ENCODE data around the gene LETM1. TPM values are rescaled to one million over a fixed set of nuclear protein-coding genes. Genes with fewer than 3 reads are reported as not detected.

Gene LETM1
- total RNA-seq, 4 donors from 2014 or later, result 23.2 to 40.3 (median 33.6) TPM

DNA sequence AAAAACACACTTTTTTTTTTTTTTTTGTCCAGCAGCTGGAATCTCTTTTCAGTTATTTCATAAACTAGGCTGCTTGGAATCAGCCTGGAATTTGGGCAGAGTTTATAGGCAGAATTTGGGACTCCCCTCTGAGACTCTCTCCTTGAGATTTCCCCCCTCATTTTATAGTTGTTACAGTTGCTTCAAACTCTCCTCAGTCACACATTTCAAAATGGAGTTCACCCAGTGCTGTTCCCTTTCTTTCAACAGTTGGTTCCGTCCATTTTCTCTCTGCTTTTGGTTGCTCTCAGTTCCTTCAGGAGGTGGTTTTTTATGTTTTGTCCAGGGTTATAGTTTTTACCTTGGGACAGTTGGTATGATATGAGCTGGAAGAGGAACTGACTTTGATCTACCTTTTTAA, 42.7 kb upstream of the LETM1 start:
- no peak for ATAC-seq
- intact Hi-C loops (cut with DNase I; ENCODE audit: low total_unique reads) (loop anchor here (1.0 to 10.0 kb wide), 3 partner anchors 42 to 152 kb away; partner anchors contain the start of gene LETM1), in situ Hi-C loops (cut with MboI; ENCODE audit: low sequenced_read_pairs in 4 of 4) (loop anchor here in 3 of 4 donors (10.0 to 25.0 kb wide), 2 partner anchors 154 to 161 kb away; no protein-coding TSS in a partner anchor)
- H3K4me1 ChIP-seq, result no peaks in the 10 kb centered on the region
- no peak overlapping the region for H3K27ac ChIP-seq
- TF ChIP-seq, protein P1, sequence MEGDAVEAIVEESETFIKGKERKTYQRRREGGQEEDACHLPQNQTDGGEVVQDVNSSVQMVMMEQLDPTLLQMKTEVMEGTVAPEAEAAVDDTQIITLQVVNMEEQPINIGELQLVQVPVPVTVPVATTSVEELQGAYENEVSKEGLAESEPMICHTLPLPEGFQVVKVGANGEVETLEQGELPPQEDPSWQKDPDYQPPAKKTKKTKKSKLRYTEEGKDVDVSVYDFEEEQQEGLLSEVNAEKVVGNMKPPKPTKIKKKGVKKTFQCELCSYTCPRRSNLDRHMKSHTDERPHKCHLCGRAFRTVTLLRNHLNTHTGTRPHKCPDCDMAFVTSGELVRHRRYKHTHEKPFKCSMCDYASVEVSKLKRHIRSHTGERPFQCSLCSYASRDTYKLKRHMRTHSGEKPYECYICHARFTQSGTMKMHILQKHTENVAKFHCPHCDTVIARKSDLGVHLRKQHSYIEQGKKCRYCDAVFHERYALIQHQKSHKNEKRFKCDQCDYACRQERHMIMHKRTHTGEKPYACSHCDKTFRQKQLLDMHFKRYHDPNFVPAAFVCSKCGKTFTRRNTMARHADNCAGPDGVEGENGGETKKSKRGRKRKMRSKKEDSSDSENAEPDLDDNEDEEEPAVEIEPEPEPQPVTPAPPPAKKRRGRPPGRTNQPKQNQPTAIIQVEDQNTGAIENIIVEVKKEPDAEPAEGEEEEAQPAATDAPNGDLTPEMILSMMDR (IDR thresholded peaks at IDR 0.05 in 4 of 5, conservative IDR thresholded peaks at IDR 0.05 in 1 of 5), result no peak
- no peak for TF ChIP-seq POLR2A (IDR thresholded peaks at IDR 0.05)
- no peaks in the 10 kb centered on the region for H3K9me3 ChIP-seq
- no peaks in the 10 kb centered on the region for H3K27me3 ChIP-seq
- H3K4me3 ChIP-seq, result no peak overlapping the region
- peaks cover 0 to 13% of the 10 kb centered on the region in 2 donors for H3K36me3 ChIP-seq
- no peak for DNase-seq

DNA sequence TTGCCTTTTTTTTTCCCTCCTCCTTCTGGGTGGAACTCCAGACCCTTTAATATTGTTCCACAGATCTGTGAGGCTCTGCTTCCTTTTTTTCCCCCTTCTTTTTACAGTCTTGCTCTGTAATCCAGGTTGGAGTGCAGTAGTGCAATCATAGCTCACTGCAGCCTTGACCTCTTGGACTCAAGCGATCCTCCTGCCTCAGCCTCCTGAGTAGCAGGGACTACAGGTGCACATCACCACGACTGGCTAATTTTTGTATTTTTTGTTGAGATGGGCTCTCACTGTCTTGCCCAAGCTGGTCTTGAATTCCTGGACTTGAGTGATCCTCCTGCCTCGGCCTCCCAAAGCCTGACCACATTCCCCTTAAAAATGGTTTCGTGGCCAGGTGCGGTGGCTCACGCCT, 42.1 kb upstream of the LETM1 start:
- Histone ChIP-seq H3K27ac (no peak overlapping the region), H3K27me3 (no peaks in the 10 kb centered on the region), H3K4me3 (no peak overlapping the region), H3K4me1 (no peaks in the 10 kb centered on the region), H3K9me3 (no peaks in the 10 kb centered on the region), H3K36me3 (peaks cover 0 to 13% of the 10 kb centered on the region in 2 donors)
- in situ Hi-C loops (cut with MboI; ENCODE audit: low sequenced_read_pairs in 4 of 4), result loop anchor here in 3 of 4 donors (10.0 to 25.0 kb wide), 2 partner anchors 153 to 161 kb away; no protein-coding TSS in a partner anchor
- DNase-seq, result no peak
- ATAC-seq, result no peak
- TF ChIP-seq, protein P1 (IDR thresholded peaks at IDR 0.05 in 4 of 5, conservative IDR thresholded peaks at IDR 0.05 in 1 of 5), result no peak
- TF ChIP-seq POLR2A (IDR thresholded peaks at IDR 0.05), result no peak
- intact Hi-C loops (cut with DNase I; ENCODE audit: low total_unique reads), result loop anchor here (2.0 to 10.0 kb wide), 2 partner anchors 41 to 83 kb away; partner anchors contain the start of gene LETM1

DNA sequence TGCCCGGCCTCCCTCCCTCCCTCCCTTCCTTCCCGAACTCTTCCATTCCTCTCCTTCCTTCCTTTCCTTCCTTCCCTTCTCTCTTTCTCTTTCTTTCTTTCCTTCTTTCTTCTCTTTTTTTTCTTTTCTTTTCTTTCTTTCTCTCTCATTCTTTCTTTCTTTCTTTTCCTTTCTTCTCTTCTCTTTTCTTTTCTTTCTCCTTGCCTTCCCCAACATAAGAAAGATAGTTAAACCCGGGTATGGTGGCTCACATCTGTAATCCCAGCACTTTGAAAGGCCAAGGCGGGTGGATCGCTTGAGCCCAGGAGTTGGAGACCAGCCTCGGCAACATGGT, 40.7 kb upstream of the LETM1 start:
- Histone ChIP-seq H3K36me3 (peaks cover 0 to 10% of the 10 kb centered on the region in 2 donors), H3K27me3 (no peaks in the 10 kb centered on the region), H3K4me1 (no peaks in the 10 kb centered on the region), H3K27ac (no peak overlapping the region), H3K9me3 (no peaks in the 10 kb centered on the region), H3K4me3 (no peak overlapping the region)
- in situ Hi-C loops (cut with MboI; ENCODE audit: low sequenced_read_pairs in 4 of 4), result loop anchor here in 3 of 4 donors (10.0 to 25.0 kb wide), 2 partner anchors 152 to 159 kb away; no protein-coding TSS in a partner anchor
- intact Hi-C loops (cut with DNase I; ENCODE audit: low total_unique reads), result loop anchor here (10.0 kb wide), 1 partner anchor 82 kb away; no protein-coding TSS in a partner anchor
- no peak for TF ChIP-seq POLR2A (IDR thresholded peaks at IDR 0.05)
- TF ChIP-seq, protein P1 (IDR thresholded peaks at IDR 0.05 in 4 of 5, conservative IDR thresholded peaks at IDR 0.05 in 1 of 5), result no peak
- DNase-seq (no peak), ATAC-seq (no peak)

DNA sequence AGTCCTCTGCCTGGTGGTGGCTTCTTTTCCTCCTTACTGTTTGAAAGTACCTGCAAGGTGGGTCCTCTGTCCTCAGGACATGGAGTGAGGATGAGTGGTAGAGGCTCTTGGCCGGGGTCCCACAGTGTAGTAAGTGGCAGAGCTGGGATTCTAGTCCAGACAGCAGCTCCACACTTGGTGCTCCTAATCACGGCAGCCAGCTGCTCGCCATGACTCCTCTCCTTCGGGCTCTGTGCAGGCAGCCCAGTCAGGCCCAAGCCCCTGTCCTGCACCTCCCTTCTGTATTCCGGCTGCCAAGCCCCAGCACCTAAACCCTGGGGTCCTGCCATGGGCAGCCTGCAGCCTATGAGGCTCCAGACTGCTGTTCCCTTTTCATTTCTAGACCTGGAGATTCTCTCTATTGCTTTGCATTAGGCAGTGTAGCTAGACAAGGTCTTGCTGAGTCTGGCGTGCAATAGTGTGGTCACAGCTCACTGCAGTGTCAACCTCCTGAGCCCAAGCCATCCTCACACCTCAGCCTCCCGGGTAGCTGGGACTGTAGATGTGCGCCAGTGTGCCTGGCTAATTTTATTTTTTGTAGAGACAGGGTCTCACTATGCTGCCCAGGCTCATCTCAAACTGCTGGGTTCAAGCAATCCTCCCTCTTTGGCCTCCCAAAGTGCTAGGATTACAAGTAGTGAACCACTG, 40.2 kb upstream of the LETM1 start:
- DNase-seq (no peak), ATAC-seq (no peak)
- in situ Hi-C loops (cut with MboI; ENCODE audit: low sequenced_read_pairs in 4 of 4) (loop anchor here in 3 of 4 donors (10.0 to 25.0 kb wide), 2 partner anchors 151 to 159 kb away; no protein-coding TSS in a partner anchor), intact Hi-C loops (cut with DNase I; ENCODE audit: low total_unique reads) (loop anchor here (10.0 kb wide), 1 partner anchor 81 kb away; no protein-coding TSS in a partner anchor)
- no peaks in the 10 kb centered on the region for H3K4me1 ChIP-seq
- no peaks in the 10 kb centered on the region for H3K27me3 ChIP-seq
- H3K27ac ChIP-seq, result no peak overlapping the region
- no peaks in the 10 kb centered on the region for H3K9me3 ChIP-seq
- H3K36me3 ChIP-seq, result peaks cover 0 to 5% of the 10 kb centered on the region in 2 donors
- TF ChIP-seq, protein P1 (IDR thresholded peaks at IDR 0.05 in 4 of 5, conservative IDR thresholded peaks at IDR 0.05 in 1 of 5), result no peak
- no peak for TF ChIP-seq POLR2A (IDR thresholded peaks at IDR 0.05)
- no peak overlapping the region for H3K4me3 ChIP-seq

Measured in gastrocnemius medialis (tissue), 4 donors.